Stimulated activated CD4-positive, alpha-beta T cell treated with anti-CD3 and anti-CD28 coated beads, Interleukin-1b, Interleukin-23, amount 100 ng/mL, for 48 hours (primary cell): ENCODE data around the gene KRTAP5-9.
A peak's percentile ranks its signal among the peaks of the same experiment; 100 is the strongest.
"Not testable (repeated sequence)": the region's sequence is repeated elsewhere in the genome, so short reads cannot be mapped to it uniquely, and the experiment has no call there.

Experiments
- DNase-seq: peaks from one replicate; pipeline ENCODE4 v3.0.0-alpha.2; 2020

The KRTAP5-9 gene

GRCh38 chr11:71588314-71588713 lies 40.1 kb downstream of the KRTAP5-9 start:
- not testable (repeated sequence) for DNase-seq

- peak; percentile 76 for DNase-seq
Observed at GRCh38 chr11:71588822-71589545, 40.8 kb downstream of the KRTAP5-9 start.

- DNase-seq: not testable (repeated sequence)
Observed at GRCh38 chr11:71589546-71589920, 41.3 kb downstream of the KRTAP5-9 start.
